GM18870 (cell line): ENCODE results near the gene BCKDHA.
"Not testable (repeated sequence)": the region's sequence is repeated elsewhere in the genome, so short reads cannot be mapped to it uniquely, and the experiment has no call there.

Experiments used
- ATAC-seq: cut with Tn5 transposase; IDR thresholded peaks from one replicate; pipeline ENCODE4 v1.9.1; 2021; ENCODE audit warnings: moderate library complexity; ENCODE audit not compliant: unreplicated experiment

The BCKDHA gene

GRCh38 chr19:41401483-41401882, 3.9 kb downstream of the BCKDHA start:
- ATAC-seq: no peak

DNA sequence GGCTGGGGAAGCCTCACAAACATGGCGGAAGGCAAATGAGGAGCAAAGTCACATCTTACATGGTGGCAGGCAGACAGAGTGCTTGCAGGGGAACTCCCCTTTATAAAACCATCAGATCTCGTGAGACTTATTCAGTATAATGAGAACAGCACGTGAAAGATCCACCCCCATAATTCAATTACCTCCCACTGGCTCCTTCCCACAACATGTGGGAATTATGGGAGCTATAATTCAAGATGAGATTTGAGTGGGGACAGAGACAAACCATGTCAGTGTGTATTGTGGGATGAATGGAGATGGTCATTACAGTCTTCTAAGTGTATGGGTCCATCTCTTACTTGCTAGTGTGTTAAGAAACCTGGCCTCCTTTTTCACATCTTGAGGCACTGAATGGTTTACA, 4.4 kb downstream of the BCKDHA start:
- no peak for ATAC-seq

GRCh38 chr19:41403181-41403970, 5.8 kb downstream of the BCKDHA start:
- no peak for ATAC-seq

GRCh38 chr19:41405776-41406175, 8.2 kb downstream of the BCKDHA start:
- ATAC-seq: no peak

DNA sequence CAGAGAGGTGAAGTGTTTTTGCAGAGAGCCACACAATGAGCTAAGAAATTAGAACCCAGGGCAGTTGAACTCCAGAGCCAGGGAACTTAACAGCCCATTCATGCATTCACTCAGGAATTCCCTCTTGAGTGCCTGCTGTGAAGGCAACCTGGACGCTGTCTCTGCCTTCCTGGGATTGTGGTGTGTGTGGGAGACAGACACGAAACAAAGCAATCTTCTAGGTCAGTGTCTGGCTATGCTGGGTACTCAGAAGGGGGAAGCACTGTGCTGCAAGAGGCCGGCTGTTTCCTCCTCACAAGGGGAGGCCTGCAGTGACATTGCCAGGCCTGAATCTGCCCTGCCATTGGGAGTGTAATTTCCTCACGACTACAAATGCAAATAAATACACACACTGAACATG, 9.7 kb downstream of the BCKDHA start:
- no peak for ATAC-seq

DNA sequence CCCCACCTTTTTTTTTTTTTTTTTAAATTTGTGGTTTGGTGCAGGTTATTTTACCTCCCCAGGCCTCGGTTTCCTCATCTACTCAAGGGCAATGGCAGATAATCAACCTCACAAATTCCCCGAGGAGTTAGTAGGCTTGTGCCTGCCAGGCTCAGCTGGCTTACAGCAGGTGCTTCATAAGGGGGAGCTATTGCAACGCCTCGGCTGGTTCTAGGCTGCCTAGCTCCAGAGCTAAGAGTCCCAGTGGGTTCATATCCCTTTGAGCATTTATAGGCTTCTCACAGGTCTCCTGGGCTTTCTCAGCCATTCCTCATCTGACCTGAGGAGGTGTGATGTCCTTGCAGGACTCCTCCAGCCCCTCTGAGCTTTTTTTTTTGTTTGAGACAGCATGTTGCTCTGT, 10.6 kb downstream of the BCKDHA start:
- no peak for ATAC-seq

- ATAC-seq: not testable (repeated sequence)
Measured at GRCh38 chr19:41408846-41409245, 11.2 kb downstream of the BCKDHA start.

DNA sequence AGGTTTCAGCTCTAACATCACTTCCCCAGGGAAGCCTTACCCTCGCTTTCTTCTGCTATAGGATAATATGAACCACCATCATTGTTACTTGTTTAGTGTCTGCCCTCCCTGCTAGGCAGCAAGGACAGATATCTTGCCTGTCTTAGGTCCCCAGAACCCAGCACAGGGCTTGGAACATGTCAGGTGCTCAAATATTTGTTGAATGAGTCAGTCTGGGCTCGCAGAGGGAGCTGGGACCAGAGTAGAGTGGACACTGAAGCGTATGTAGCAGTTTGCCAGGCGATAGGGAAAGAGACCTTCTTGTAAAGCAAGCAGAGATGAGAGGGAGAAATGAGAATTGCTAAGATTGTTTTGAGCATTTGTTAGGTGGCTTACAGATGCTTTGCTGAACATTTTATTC, 11.7 kb downstream of the BCKDHA start:
- ATAC-seq: no peak

- ATAC-seq: no peak
Measured at GRCh38 chr19:41410336-41411054, 12.9 kb downstream of the BCKDHA start.

- ATAC-seq: no peak
Measured at GRCh38 chr19:41411100-41411967, 13.7 kb downstream of the BCKDHA start.

- no peak for ATAC-seq
Measured at GRCh38 chr19:41411968-41412265, 14.3 kb downstream of the BCKDHA start.

DNA sequence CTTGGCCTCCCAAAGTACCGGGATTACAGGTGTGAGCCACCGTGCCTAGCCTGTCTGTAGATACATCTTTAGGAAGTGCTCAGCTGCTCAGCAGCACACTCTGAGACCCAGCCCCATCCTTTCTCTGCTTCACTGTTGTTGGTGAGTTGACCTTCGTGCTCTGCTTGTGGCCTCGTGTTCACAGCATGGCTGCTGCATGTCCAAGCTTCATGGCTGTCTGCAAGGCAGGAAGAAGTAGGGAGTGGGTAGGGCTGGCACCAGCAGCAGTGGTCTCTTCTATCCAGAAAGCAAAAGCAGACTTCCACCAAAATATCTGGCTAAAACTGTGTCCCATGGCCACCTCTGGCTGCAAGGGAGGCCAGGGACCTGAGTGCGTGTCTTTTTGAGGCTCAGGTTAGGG, 15.3 kb downstream of the BCKDHA start:
- ATAC-seq: no peak

DNA sequence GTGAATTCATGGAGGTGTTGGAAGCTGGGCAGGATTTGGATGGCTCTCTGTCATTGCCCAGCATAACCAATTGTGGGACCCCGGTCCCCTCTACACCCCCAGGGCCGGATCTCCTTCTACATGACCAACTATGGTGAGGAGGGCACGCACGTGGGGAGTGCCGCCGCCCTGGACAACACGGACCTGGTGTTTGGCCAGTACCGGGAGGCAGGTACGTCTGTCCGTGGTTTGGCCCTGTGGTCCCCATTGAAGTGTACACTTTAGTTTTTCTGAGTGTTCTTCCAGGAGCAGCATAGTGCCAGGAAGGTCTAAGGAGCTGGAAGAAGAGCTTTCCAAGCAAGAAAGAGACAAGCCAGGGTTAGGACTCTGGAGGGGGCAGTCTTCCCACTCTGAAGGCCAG, 16.3 kb downstream of the BCKDHA start:
- ATAC-seq: no peak

DNA sequence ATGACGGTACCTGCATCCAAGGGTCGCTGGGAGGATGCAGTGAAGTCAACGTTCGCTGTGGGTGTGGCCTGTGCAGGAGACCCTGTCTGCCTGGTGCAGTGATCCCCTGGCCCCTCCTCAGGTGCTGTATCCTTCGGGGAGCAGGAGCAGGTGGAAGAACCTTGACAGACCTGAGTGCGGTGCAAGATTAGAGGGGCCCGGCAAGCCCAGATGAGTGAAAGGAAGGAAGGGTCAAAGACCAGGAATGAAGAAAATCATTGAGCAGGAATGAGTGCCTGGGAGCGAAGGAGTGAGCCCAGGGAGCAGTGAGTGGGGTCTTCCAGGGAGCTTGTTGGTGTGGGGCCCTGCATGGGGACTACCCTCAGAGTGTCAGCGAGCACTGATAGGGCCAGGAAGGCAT, 16.8 kb downstream of the BCKDHA start:
- ATAC-seq: no peak

DNA sequence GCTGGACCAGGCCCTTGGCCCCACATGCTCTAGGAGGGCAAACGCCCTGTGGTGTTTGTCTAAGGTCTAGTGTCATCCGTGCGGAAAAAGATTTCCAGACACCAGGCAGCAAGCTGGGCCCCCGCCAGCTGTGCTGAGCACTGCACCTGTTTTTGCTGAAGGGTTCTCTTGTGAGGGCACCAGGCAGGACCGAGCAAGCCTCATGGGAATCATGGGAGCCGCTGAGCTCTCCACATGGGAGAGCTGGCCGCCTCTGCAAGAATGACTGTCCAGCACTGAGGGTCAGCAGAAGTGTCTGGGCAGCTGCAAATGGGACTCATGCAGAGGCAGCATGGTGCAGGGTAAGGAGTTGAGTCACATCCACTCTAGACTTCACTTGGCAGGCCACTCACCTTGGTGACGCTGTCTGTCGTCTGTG, 17.5 kb downstream of the BCKDHA start:
- ATAC-seq: no peak

DNA sequence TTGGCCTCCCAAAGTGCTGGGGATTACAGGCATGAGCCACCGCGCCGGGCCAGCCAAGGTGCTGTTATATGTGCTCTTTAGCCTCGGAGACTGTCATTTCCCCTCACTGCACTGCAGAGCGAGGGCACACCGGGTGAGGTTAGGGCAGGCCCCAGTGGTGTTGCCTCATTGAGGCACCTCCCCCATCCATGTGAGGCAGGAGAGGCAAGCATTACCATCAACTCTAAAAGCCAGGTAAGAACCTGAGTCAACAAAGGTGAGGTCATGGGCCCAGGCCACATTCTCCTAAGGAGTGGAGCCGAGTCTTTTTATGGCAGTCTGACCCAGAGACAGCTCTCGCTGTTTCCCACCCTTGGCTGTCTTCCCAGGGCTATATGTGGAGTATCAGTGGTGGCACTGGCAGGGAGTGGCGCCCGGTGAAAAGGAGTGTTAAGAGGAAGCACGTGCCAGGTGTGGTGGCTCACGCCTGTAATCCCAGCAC, 18.6 kb downstream of the BCKDHA start:
- ATAC-seq: no peak

DNA sequence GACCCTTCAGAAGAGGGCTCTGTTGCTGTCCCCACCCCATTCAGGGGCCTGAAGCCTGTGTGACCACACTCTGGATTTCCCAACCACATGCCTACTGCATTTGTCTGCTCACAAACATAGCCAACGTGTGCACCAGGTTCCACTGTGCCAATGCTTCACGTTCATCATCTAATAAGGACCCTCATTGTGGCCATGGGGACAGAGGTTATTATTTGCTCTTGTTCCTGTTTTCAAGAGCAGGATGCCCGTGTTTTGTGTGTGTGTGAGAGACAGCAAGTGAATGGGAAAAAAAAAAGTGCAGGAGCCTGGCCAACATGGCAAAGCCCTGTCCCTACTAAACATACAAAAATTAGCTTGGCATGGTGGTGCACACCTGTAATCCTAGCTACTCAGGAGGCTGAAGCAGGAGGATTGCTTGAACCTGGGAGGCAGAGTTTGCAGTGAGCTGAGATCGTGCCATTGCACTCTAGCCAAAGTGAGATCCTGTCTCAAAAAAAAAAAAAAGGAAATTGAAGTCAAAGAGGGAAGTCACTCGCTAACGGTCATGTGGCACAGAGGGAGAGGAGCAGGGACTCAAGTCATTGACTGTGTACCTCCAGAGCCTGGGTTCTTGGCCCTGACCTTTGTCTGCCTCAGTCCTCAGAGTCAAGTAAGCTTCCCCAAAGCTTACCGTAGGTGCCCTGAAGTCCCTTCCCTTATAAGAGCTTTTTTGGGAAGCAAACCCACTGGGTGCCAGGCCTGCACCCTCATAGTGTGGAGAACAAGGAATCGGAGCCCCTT, 22.7 kb downstream of the BCKDHA start:
- no peak for ATAC-seq

GRCh38 chr19:41421314-41421713, 23.7 kb downstream of the BCKDHA start:
- no peak for ATAC-seq

- no peak for ATAC-seq
Measured at GRCh38 chr19:41421973-41422372, 24.4 kb downstream of the BCKDHA start.

GRCh38 chr19:41422456-41422855, 24.8 kb downstream of the BCKDHA start:
- ATAC-seq: no peak

GRCh38 chr19:41422955-41423354, 25.3 kb downstream of the BCKDHA start:
- no peak for ATAC-seq
